Activated T-cell treated with anti-CD3 and anti-CD28 coated beads, Interleukin-2, amount 50 U/mL, for 4 hours (primary cell): ENCODE results near the gene NDUFA8. TPM values are rescaled to one million over a fixed set of nuclear protein-coding genes. Genes with fewer than 3 reads are reported as not detected.

Experiments
- ATAC-seq, 2 donors: fragments of 200-7000 bp; cut with Tn5 transposase; one replicate each; pipeline ENCODE4 v1.10.0; 2021
- DNase-seq: peaks from one replicate; pipeline ENCODE4 v3.0.0-alpha.2; 2020
- H3K27me3 Mint-ChIP-seq: one replicate; pipeline ENCODE4 v1.8.0; 2021; ENCODE audit warnings: low read depth, mixed read lengths
- H3K36me3 Mint-ChIP-seq: one replicate; pipeline ENCODE4 v1.8.0; 2022; ENCODE audit warnings: mixed read lengths; ENCODE audit not compliant: insufficient read depth
- H3K4me1 Mint-ChIP-seq: one replicate; pipeline ENCODE4 v1.8.0; 2021; ENCODE audit warnings: low read depth, mixed read lengths
- H3K4me3 Mint-ChIP-seq: one replicate; pipeline ENCODE4 v1.8.0; 2021; ENCODE audit warnings: mild to moderate bottlenecking, moderate library complexity, mixed read lengths
- H3K9me3 Mint-ChIP-seq: one replicate; pipeline ENCODE4 v1.8.0; 2021; ENCODE audit warnings: mixed read lengths
- total RNA-seq, 3 donors: library from RNA; stranded (reverse); gene quantifications; one replicate each; pipeline ENCODE4 v1.2.1, GENCODE V29; 2021

NDUFA8 gene
- total RNA-seq, 3 donors from 2014 or later, result 47.3 to 52.9 (median 50.3) TPM

DNA sequence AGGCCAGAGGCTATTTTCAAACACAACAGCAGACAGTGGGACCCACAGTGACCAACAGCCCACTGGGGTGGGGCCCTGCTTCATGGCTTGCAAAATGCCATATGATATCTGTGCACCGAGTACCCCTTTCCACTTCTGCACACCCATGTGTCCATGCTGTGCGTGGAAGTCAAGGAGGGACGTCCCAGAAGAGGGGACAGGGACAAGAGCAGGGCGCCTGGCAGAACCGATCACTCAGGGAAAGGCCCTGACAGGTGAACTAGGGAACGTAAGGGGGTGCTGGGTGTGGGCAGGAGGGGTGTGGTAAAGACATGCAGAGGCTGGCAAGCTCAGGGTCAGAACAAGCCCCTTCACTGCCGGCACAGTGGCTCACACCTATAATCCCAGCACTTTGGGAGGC, 58.8 kb downstream of the NDUFA8 start:
- Mint-ChIP-seq H3K36me3 (peaks cover 2% of the 10 kb centered on the region), H3K4me1 (no peaks in the 10 kb centered on the region), H3K27me3 (peaks cover 4% of the 10 kb centered on the region), H3K4me3 (no peak overlapping the region), H3K9me3 (peaks cover 11% of the 10 kb centered on the region)
- DNase-seq (no peak), ATAC-seq (no peak)

DNA sequence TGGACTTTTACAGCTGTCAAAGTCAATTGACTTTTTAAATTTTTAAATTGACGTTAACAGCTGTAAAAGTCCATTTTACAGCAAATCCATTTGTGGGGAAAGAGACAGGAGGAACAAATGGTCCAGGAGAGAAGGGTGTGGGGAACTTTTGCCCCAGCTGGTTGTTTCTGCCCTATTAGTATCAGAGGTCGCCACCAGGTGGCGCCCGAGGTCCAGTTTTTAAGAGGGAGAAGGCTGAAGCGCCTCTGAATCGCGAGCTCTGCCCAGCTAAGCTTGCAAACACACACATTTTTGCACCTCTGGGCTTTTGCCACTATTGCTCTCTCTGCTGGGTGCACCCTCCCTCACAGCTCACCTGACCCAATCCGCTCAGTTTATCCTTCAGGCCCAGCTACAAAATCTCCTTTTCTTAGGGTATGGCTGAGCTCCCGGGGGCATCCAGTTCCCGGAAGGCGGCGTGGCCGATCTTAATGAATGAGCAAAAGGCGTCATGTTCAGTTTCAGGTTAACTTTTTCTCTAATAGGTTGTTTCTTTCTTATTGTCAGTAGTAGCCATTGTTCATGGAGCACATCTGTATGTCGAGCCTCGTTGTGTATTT, 60.2 kb downstream of the NDUFA8 start:
- Mint-ChIP-seq H3K27me3 (peaks cover 4% of the 10 kb centered on the region), H3K4me3 (peak overlapping the region; percentile 3), H3K36me3 (peaks cover 2% of the 10 kb centered on the region), H3K4me1 (peaks cover 8% of the 10 kb centered on the region), H3K9me3 (peaks cover 11% of the 10 kb centered on the region)
- DNase-seq (peak; percentile 80), ATAC-seq (peak; percentile 83 to 88)

DNA sequence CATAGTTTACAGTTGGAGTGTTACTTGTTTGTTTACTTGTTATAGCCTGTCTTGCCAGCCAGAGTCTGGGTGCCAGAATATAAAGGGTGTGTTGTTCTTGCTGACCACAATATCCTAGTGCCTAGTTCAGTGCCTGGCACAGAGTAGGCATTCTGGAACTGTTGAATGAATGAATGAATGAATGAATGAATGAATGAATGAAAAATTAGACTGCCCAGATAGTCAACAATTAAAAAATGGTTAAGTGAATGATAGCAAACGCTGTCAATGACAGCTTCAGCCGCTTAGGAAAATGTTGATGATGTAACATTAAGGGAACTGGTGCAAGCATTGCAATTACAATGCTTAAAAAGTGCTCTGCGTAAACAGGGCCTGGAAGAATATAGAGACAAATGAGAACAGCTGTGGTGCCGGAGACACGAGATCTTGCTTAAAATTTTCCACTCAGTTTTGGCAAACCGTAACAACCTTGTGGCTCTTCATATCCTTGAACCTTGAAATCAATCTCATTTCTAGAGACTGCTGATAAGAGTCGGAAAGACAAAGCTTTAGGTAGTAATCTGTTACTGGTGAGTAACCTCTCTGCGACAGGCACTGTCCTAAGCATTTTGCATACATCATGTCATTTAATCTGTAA, 61.8 kb downstream of the NDUFA8 start:
- H3K4me3 Mint-ChIP-seq, result no peak overlapping the region

DNA sequence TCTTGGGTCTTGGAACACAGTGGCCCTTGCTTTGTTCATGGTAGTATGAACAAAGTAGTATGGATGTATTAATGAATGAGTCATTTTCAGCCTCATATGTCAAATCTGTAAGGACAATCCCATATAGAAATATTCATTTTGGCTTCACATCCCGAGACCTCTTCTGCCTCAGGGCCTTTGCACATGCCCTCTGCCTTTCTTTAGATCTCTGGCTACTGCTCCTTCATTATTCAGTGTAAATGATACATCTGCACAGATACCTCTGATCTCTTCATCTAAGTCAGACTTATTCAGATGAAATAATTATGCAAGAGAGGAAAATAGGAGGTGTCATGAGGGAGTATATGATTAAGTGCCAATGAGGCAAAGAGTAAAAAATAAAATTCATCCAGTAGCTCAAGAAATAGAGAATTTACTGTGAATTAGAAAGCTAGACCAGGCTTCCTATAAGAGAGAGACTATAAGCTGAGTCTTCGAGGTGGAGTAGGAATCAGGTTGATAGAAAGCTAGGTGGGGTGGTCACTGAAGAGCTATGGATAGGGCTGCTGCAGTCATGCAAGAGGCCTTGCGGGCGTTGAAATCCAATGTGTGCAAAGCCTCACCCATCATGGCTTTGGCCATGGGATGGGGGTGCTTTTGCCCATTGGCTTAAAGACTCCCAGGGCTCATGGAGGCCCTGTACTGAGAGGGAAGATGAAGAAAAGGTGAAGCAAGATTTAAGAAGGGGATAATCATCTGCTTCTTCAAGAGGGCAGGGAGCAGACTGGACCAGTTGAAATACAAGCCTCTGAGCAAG, 62.8 kb downstream of the NDUFA8 start:
- peaks cover 18% of the 10 kb centered on the region for H3K4me1 Mint-ChIP-seq
- no peak overlapping the region for H3K4me3 Mint-ChIP-seq
- H3K9me3 Mint-ChIP-seq, result no peaks in the 10 kb centered on the region
- no peaks in the 10 kb centered on the region for H3K36me3 Mint-ChIP-seq
- no peak for DNase-seq
- ATAC-seq, result no peak
- H3K27me3 Mint-ChIP-seq, result peaks cover 4% of the 10 kb centered on the region

More for the DNA sequence above, 61.8 kb downstream of the NDUFA8 start:
- ATAC-seq (no peak), DNase-seq (no peak)
- H3K4me1 Mint-ChIP-seq, result peaks cover 13% of the 10 kb centered on the region
- H3K36me3 Mint-ChIP-seq, result no peaks in the 10 kb centered on the region
- peaks cover 4% of the 10 kb centered on the region for H3K27me3 Mint-ChIP-seq
- H3K9me3 Mint-ChIP-seq, result no peaks in the 10 kb centered on the region

DNA sequence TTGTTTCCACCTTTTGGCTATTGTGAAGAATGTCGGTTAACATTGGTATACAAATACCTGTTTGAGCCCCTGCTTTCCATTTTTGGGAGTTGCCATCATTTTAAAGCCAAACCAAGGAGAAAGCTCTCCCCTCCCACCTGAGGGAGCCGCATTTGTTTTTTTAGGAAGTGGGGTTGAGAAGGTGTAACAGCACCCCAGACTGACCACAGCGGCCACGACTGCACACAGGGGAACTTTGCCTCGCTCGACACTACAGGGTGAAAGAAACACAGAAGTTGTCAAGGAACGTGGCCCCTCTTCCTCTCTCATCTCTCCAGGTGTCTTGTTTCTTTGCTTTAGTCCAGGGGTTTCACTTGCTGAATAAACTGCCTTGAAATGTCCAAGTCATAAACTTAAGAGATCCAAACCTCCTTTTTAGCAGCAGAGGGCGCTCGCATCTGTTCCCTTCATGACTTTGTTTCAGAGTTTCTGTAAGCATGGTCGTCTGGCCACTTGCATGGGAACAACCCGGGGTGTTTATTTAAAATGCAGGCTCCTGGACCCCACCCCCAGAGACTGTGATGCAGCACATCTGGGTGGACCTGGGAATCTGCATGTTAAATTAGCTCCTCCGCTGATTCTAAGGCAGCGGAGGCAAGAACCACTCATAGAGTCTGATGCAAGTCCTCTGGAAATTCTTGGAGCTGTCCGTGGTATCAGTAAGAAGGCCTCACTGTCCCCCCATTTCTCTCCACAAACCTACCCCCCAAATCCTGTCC, 64.4 kb downstream of the NDUFA8 start:
- Mint-ChIP-seq H3K27me3 (peaks cover 4% of the 10 kb centered on the region), H3K4me3 (peak overlapping the region; percentile 0), H3K9me3 (no peaks in the 10 kb centered on the region), H3K36me3 (peaks cover 5% of the 10 kb centered on the region), H3K4me1 (peaks cover 32% of the 10 kb centered on the region)
- ATAC-seq (no peak), DNase-seq (peak; percentile 40)

Other genes starting within 250 kb of the NDUFA8 start
- gene TTLL11, start 66.5 kb downstream of the NDUFA8 start, total RNA-seq, result 1 to 10 TPM; 4.2 to 5.1 (median 4.7) TPM
- not detected for gene MORN5, start 129 bp upstream of the NDUFA8 start, total RNA-seq
- gene LHX6, start 69.2 kb upstream of the NDUFA8 start, total RNA-seq, result under 1 TPM in 1 of 3 donors, not detected in 2; 0.11 TPM
- gene RBM18, start 105.1 kb upstream of the NDUFA8 start, total RNA-seq, result 10 to 100 TPM; 32.4 to 37.8 (median 36.2) TPM
- gene MRRF, start 105.1 kb upstream of the NDUFA8 start, total RNA-seq, result 10 to 100 TPM; 93.0 to 94.4 (median 93.3) TPM
- under 1 TPM; 0.18 to 0.35 (median 0.35) TPM for gene PTGS1, start 211.2 kb upstream of the NDUFA8 start, total RNA-seq